ENCODE results near the gene DERA. TPM values are rescaled to one million over a fixed set of nuclear protein-coding genes. Genes with fewer than 3 reads are reported as not detected.

DERA gene
- total and polyA plus RNA-seq, 2 of the 13 experiments (the other 11 are each of a cell fraction or from before 2014, with no cell fraction given): 24.0 to 51.3 TPM

- peak; percentile 82 for TF ChIP-seq ZBTB40 (IDR thresholded peaks at IDR 0.05)
- 0 out of 2 replicates have a peak, but pooled peaks have one; percentile 13 for TF ChIP-seq ZBTB40 (CRISPR knock-in tag; IDR thresholded peaks at IDR 0.05)
- TF ChIP-seq MEIS2 (CRISPR knock-in tag; IDR thresholded peaks at IDR 0.05): no peak
- TF ChIP-seq THAP11 (CRISPR knock-in tag; IDR thresholded peaks at IDR 0.05): peak; percentile 89
- no peak for TF ChIP-seq PRPF4 (IDR thresholded peaks at IDR 0.05; ENCODE audit: low read depth, low read length, poor library complexity, severe bottlenecking)
- no peak for TF ChIP-seq ZNF841 (CRISPR knock-in tag; IDR thresholded peaks at IDR 0.05; ENCODE audit: borderline replicate concordance)
- no peak for TF ChIP-seq ISX (CRISPR knock-in tag; conservative IDR thresholded peaks at IDR 0.05)
- TF ChIP-seq, protein P1, sequence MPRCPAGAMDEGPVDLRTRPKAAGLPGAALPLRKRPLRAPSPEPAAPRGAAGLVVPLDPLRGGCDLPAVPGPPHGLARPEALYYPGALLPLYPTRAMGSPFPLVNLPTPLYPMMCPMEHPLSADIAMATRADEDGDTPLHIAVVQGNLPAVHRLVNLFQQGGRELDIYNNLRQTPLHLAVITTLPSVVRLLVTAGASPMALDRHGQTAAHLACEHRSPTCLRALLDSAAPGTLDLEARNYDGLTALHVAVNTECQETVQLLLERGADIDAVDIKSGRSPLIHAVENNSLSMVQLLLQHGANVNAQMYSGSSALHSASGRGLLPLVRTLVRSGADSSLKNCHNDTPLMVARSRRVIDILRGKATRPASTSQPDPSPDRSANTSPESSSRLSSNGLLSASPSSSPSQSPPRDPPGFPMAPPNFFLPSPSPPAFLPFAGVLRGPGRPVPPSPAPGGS (CRISPR knock-in tag; IDR thresholded peaks at IDR 0.05): no peak; the same call in 1 of the 2 replicates
- TF ChIP-seq BRCA1 (CRISPR knock-in tag; IDR thresholded peaks at IDR 0.05): peak; percentile 85; the same call in 1 of the 2 replicates
- TF ChIP-seq, protein P2, sequence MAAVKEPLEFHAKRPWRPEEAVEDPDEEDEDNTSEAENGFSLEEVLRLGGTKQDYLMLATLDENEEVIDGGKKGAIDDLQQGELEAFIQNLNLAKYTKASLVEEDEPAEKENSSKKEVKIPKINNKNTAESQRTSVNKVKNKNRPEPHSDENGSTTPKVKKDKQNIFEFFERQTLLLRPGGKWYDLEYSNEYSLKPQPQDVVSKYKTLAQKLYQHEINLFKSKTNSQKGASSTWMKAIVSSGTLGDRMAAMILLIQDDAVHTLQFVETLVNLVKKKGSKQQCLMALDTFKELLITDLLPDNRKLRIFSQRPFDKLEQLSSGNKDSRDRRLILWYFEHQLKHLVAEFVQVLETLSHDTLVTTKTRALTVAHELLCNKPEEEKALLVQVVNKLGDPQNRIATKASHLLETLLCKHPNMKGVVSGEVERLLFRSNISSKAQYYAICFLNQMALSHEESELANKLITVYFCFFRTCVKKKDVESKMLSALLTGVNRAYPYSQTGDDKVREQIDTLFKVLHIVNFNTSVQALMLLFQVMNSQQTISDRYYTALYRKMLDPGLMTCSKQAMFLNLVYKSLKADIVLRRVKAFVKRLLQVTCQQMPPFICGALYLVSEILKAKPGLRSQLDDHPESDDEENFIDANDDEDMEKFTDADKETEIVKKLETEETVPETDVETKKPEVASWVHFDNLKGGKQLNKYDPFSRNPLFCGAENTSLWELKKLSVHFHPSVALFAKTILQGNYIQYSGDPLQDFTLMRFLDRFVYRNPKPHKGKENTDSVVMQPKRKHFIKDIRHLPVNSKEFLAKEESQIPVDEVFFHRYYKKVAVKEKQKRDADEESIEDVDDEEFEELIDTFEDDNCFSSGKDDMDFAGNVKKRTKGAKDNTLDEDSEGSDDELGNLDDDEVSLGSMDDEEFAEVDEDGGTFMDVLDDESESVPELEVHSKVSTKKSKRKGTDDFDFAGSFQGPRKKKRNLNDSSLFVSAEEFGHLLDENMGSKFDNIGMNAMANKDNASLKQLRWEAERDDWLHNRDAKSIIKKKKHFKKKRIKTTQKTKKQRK (IDR thresholded peaks at IDR 0.05; ENCODE audit: low read length): no peak
- TF ChIP-seq IRX3 (CRISPR knock-in tag; IDR thresholded peaks at IDR 0.05; ENCODE audit: borderline replicate concordance, low read depth): no peak; the same call in 1 of the 2 replicates
- TF ChIP-seq ATF1 (CRISPR knock-in tag; IDR thresholded peaks at IDR 0.05): peak; percentile 96
- TF ChIP-seq PHF5A (CRISPR knock-in tag; IDR thresholded peaks at IDR 0.05; ENCODE audit: low read depth, unreplicated experiment): peak; percentile 87
- TF ChIP-seq MAFG (CRISPR knock-in tag; IDR thresholded peaks at IDR 0.05): no peak
- TF ChIP-seq ASH2L (IDR thresholded peaks at IDR 0.05; ENCODE audit: insufficient read length, low read depth, low read length): peak; percentile 84
- no peak for TF ChIP-seq IKZF1 (IDR thresholded peaks at IDR 0.05)
These were observed 28.8 kb upstream of the DERA start, which contains the start of gene STRAP (continued) for GRCh38 chr12:15882118-15882971.

Data from HepG2 (cell line).